Activated CD8-positive, alpha-beta memory T cell treated with anti-CD3 and anti-CD28 coated beads for 24 hours (primary cell): Measurements from ENCODE around the gene SYT14.
A peak's percentile ranks its signal among the peaks of the same experiment; 100 is the strongest.
"Not testable (repeated sequence)": the region's sequence is repeated elsewhere in the genome, so short reads cannot be mapped to it uniquely, and the experiment has no call there.

ENCODE experiments used
- DNase-seq: peaks from one replicate; pipeline ENCODE4 v3.0.0-alpha.2; 2020

SYT14 gene

DNA sequence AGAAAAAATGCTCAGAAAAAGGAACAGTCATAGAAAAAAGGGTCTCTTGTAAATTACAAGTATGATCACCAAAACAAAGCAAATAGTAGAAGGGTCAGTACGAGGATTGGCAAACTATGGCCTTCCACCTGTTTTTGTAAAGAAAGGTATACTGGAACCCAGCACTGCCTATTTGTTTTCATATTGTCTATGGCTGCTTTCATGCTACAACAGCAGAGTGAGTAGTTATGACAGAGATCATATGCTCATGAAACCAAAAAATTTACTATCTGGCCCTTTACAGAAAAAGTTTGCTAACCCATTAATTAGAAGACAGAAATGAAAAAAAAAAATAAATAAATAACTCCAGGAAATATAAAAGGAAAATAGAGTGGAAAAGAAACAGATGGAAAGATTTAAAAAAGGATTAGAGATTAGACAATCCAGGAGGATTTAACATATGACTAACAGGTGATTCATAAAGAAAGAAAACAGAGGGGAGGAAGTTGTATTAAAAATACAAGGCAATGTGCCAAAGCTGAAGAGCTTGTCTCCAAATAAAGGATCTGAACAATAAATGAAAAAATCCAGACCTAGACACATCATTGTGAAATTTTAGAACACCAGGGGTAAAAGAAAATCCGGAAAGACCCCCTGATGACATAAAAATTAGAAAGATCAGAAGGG is 186.0 kb downstream of the SYT14 start:
- no peak for DNase-seq

- no peak for DNase-seq
These were observed 186.7 kb downstream of the SYT14 start for GRCh38 chr1:210124736-210125135.

DNA sequence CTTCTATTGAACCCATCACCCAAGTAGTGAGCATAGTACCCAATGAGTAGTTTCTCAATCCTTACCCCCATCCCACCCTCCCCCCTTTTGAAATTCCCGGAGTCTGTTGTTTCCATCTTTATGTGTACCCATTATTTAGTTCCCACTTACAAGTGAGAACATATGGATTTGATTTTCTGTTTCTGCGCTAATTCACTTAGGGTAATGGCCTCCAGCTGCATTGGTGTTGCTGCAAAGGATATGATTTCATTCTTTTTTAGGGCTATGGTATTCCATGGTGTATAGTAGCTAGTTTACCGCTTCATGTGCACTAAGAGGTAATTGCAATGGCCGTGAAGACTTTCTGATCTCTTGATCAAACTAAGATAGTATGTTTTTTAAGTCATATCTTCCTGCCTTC is 187.1 kb downstream of the SYT14 start:
- DNase-seq: no peak

GRCh38 chr1:210129092-210129491 is 191.1 kb downstream of the SYT14 start:
- DNase-seq: no peak

DNA sequence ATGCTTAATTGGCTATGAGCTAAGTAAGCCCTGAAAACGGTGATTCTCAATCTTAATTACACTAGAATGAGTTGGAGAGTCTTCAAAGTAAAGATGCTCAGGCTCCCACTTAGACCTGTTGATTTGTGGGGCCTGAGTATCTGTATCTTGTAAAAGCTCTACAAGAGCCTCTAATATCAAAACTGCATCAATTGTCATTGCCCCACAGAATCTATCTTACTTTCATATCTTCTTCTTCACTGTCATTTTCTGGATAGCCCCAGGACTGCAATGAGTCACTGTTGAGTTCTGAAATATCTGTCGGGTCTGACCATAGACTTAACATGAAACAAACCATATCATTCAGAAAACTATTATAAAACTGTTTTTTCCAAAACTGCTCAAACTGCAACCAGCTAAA is 191.7 kb downstream of the SYT14 start:
- DNase-seq: no peak

DNA sequence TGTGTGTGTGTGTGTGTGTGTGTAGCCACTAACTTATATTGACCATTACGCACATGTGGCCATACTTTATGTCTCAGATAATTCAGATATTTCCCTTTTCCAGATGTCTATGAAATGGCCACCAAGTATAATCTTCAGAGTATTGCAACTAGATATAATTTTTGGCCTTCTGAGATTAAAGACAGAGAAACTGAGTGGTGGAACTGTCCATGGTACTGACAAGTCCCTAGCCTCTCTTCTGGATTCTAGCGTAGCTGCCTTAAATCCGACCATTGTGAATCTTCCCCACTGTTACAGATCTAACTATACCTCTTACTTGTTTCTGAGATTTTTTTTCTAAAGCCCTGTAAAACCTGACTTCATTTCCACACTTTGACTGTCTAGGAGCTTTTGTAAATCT is 194.6 kb downstream of the SYT14 start:
- no peak for DNase-seq

GRCh38 chr1:210143465-210144062 is 205.5 kb downstream of the SYT14 start:
- DNase-seq: peak; percentile 68

DNA sequence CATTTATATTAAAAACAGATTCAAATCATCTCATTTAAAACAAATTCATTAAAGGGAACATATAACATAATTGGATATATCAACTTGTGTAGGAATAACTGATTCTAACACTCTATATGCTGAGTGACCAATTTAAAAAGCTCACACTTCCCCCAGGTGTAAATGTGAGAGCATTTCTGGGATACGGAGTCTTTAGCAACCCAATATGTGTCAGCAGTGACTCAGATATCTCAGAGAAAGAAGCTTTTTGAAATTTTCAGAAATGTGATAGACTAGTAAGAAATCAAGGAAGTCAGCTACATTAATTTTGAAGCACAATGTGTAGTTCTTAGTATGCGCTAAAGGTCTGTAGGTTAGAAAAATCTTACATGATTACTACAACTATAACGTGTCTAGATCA is 206.7 kb downstream of the SYT14 start:
- no peak for DNase-seq

DNA sequence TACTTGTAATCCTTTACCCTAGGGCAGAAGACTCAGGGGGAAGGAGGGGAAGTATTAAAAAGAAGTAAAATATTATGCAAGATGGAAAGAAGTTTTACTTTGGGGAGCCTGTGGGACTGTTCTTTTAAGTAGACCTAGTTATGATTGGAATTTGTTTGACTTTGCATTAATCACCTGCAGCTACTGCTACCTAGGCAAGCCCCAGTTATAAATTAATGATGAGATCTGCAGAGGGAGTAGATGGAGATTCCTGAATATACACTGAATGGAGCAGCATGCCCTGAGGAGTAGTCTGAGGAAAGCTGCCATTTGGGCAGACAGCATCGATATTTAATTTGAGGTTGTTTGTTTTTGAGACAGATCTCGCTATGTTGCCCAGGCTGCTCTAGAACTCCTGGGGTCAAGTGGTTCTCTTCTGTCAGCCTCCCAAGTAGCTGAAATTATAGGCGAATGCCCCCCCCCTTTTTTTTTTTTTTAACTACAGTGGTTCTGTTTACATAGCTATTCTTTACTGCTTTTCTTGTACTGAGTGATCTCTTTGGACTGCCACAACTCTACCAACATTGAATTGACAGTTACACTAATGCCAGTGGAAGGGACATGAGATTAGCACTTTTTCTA is 213.1 kb downstream of the SYT14 start:
- DNase-seq: no peak

DNA sequence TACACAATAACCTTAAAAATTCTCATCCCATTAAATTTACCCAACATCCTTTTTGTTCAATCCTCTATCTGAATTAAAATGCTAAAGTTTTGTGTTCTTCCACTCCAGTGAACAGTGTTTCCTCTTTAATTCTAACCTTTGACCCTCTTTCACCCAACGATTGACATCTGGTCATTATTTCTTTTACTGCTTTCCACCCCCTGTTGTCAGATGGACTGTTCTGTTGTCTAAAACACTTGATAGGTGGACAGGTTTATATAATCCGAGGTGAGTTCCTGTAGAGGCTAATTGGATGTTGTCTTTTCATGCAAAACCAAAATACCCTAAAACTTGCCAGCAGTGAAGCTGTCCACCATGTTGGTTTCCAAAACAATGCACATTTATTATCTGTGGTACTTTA is 221.2 kb downstream of the SYT14 start:
- no peak for DNase-seq

GRCh38 chr1:210170220-210170619 is 232.2 kb downstream of the SYT14 start:
- no peak for DNase-seq

- no peak for DNase-seq
These were observed 236.1 kb downstream of the SYT14 start for GRCh38 chr1:210174133-210174532.

- no peak for DNase-seq
These were observed 247.0 kb downstream of the SYT14 start for GRCh38 chr1:210185063-210185462.

GRCh38 chr1:210187849-210188606 is 250.0 kb downstream of the SYT14 start:
- not testable (repeated sequence) for DNase-seq

- no peak for DNase-seq
These were observed 251.4 kb downstream of the SYT14 start for GRCh38 chr1:210189426-210189825.

- DNase-seq: no peak
These were observed 257.7 kb downstream of the SYT14 start for GRCh38 chr1:210195635-210196160.

DNA sequence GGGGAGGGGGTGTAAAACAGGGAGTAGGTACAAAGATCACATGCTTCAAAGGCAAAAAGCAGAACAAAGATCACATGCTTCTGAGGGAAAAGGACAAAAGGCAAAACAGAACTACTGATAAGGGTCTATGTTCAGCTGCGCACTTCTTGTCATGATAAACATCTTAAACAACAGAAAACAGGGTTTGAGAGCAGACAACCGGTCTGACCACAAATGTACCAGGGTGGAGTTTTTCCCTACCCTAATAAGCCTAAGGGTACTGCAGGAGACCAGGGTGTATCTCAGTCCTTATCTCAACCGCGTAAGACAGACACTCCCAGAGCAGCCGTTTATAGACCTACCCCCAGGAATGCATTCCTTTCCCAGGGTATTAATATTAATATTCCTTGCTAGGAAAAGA is 258.2 kb downstream of the SYT14 start:
- not testable (repeated sequence) for DNase-seq

DNA sequence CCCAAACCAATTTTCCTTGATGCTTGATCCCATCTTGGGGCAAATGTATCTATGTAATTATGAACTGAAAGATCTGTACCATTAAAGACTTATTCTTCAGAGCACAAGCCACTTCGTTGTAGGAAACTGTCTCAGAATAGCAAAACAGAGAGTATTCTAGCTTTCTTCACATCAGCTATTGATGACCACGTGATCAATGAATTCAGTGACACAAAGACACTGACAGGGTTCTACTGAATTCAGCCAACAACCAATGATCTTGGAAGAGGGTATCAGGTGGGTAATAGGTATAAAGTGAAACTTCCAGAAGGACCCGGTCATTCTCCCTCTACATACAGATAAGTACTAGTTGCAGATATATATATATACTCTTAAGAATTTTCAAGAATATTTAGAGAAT is 260.8 kb downstream of the SYT14 start:
- no peak for DNase-seq

DNA sequence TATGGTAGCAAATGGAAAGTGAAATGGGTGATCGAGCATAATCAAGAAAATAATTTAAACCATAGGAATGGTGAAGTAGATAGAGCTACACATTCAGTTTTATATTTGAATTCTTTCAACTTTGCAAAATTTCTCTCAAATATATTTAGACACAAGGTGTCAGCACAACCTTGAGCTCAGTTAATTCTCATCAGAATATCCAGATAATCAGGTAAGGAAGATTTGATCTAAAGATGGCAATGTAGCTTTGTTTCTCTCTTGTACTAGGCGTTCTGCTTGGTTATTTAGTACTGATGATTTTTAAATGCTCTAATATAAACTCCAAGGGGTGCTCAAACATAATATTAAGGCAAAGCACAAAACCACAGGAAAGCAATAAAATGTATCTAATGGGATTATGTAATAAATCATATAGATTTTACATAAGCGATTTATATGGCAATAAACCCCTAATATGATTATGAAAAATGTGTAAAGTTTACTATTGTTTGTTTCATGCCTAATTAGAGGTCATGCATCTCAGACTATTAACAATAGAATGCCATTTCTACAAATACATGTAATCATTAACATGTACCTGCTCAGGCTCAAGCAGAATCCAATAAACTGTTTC is 262.2 kb downstream of the SYT14 start:
- DNase-seq: no peak

- DNase-seq: no peak
These were observed 263.7 kb downstream of the SYT14 start for GRCh38 chr1:210201681-210202080.

DNA sequence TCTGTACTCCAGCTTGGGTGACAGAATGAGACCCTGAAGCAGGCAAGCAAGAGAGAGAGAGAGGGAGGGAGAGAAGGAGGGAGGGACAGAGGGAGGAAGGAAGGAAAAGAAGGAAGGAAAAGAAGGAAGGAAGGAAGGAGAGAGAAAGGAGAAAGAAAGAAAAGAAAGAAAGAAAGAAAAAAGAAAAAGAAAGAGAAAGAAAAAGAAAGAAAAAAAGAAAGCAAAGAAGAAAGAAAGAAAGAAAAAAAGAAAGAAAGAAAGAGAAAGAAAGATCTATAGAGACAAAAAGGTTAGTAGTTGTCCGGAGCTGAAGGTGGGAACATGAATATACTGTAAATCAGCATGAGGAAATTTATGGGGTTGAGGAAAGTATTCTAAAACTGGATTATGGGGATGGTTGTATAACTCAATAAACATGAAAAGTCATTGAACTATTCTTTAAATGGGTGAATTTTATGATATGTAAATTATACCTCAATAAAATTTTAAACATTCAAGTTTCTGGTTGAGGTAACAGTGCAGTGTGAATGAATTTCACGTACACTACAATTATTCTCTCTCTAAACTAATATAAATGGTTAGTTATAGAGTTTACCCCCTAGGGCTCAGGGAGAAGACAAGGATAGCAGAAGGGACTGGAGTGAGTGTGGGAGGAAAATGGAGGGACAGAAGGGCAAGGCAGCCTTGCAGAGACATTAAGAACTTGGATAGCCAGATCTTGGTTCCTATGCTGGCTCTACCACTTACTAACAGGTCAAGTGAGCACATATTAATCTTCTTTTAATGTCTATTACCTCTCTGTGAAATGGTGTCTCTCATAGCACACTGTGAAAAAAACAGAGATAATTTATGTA is 269.8 kb downstream of the SYT14 start:
- DNase-seq: no peak

DNA sequence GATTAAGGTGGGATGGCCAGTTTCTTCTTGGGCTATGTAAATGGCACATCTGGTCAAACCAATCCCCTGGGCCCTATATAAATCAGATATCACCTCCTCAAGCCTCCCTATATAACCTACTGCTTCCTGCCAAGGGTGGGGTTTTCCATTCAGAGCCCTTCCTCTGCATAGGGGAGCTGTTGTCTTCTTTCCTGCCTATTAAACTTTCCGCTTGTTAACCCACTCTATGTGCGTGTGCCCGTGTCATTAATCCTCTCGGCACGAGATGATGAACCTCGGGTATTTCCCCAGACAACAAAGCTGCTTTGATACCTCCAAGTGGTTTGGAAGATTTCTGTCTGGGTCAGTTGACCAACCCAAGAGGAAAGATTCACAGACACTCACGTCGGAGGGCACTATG is 275.3 kb downstream of the SYT14 start:
- DNase-seq: no peak
